GM19023 (cell line): Measurements from ENCODE around the gene GFM1.

Experiments used
- ATAC-seq: cut with Tn5 transposase; IDR thresholded peaks from one replicate; pipeline ENCODE4 v1.9.1; 2021; ENCODE audit warnings: mild to moderate bottlenecking, moderate library complexity; ENCODE audit not compliant: unreplicated experiment

Gene GFM1

GRCh38 chr3:158723991-158724390 is 79.7 kb downstream of the GFM1 start:
- ATAC-seq, result no peak

DNA sequence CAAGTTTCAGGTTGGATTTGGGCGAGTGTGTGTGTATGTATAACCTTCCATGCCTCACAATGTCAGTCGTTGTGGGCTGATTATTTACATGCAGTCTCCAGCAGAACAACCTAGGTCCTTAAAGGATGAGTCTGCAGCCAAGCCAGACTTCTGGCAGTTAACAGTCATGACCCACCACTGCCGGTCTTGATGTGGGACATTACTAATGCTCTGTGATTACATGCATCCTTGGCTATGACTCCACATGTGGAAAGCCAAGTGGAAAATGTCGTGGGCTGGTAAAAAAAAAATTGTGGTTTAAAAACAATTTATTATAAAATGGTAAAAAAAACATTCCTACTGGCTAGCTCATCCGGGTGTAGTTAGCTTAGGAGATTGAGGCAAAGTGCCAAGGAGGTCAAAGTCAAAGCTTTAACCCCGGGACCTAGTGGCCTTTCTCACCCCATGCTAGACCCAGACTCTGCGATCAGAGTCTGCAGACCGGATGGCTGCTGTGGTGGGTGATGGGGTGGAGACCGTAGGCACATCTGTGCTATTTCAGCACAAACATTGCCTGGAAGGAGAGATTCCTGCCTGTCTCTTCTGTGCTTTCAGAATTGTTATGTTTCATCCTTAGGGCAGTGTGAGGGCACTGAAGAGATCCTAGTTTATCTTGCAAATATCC is 81.2 kb downstream of the GFM1 start:
- no peak for ATAC-seq

DNA sequence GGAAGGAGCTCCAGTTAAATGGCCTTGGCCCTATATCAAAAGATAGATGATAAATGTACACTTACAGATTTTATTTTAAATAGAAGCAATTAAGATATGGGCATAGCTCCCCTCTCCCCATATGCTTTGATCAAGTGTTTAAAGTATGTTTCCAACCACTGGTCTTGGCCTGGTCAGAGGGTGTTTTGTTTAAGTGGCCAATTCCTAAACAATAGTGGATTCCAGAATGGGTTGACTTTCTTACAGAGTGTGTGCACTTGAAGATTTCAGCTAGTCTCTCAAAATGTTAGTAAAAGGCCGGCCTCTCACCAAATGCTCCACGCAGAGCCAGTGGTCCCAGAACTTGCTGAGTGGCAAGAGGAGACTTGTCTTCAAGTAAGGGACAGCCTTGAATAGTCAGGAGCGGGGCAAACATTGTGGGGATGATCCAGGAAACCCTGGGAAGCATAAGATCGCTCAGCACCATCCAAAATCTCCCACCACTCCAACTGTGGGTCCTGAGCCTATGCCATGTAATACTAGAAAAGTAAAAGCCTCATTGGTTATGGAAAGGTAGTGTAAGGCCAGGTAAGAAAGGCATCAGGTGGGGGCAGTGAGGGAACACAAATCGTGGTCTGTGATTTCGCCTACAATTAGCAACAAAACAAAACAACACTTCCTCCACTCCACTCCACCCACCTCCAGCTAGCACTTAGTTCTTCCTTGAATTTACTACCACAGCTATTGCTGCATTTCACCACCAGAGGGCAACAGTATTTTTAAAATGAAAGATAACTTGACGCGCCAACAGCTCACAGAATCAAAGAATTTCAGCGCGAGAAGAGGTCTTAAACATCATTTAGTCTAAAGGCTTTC is 83.1 kb downstream of the GFM1 start:
- ATAC-seq, result peak; percentile 58

DNA sequence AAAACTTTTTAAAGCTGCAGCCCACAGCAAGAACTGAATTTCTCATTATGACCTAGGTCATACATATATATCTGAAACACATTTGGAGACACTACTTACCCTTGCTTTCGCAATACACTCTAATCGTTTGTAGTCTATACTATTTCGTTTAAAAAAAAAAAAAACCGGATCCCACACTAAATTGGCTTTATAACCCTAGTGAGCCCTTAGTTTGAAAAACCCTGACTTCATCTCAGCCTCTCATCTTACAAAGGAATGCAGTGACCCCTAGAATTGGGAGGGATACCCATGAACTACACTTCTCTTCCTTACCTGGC is 83.7 kb downstream of the GFM1 start:
- ATAC-seq, result no peak

- no peak for ATAC-seq
These were observed 84.5 kb downstream of the GFM1 start for GRCh38 chr3:158728851-158729250.

DNA sequence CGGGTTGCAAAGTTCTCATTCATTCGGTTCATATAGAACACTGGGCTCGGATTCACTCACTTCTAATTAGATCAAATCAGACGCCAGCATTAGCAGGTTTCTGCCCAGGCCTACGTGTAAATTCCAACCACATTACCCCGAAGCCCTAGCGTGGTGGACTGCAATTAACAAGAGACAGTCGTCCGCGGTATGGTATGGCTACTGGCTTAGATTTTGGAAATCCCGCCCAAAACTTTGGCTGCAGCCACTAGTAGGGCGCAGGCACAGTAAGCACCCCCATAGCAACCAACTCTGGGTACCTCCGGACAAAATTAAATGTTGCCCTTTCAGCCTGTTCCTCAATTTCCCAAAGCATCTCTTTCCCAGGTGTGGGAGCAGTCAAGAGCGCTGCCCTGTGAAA is 87.2 kb downstream of the GFM1 start:
- no peak for ATAC-seq

DNA sequence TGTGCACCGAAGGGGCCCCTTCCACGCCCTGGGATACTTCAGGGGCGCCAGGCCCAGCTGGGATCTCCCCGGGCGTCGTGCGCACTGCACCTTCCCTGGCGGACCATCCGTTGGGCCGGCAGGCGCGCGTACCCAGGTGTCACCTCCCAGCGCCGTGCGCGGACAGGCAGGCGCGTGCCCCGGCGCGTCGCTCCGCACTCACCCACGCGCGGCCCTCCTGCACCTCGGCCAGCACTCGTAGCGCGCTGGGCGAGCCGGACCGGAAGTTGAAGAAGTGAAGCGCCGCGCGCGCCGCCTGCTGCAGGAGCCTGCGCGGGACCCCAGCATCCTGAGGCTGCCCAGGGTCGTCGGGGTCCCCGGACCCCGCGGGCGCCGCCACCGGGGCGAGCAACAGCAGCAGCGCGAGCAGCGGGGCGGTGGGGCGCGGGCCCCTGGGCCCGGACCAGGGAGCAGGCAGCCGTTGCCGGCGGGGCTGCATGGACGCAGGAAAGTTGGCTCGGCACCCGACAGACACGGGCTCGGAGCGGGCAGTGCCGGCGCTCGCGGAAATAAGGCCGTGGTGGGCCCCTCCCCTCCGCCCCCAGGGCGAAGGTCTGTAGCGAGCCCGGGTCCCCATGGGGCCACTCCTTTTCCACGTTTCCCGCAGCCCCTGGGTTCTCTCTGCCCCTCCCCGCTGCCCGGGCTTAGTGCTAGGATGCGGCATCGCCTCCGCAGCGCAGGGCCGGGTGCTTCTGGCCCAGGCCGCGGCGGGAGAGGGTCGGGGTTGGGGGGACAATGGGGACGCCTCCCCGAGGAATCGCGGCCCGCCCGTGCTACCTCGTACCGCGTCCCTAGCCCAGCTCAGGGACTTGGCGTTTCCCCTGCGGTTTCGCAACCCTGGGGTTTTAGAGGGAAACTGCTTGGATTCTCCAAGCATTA is 87.9 kb downstream of the GFM1 start, which contains the start of gene RARRES1:
RARRES1 (minus strand) TSS at position 520 of the 918 bp plus-strand sequence; CDS start at position 478, 42 bp downstream.
- ATAC-seq, result peak; percentile 72

DNA sequence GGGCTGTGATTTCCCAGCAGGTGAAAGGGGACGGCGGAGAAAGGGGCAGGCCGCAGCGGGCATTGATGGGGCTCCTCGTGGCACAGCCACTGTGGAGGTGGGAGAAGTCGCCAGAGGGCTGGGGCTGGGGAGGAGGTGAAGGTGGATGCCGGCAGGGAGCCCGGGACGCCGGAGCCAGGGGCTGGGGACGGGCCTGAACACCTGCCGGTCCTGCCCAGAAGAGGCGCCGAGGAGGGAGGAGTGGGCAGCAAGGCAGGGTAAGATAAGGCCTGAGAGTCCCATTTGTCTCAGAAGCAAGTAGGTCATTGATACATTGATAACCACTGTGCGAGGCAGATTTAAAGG is 88.5 kb downstream of the GFM1 start:
- no peak for ATAC-seq

- ATAC-seq, result no peak
These were observed 89.3 kb downstream of the GFM1 start for GRCh38 chr3:158733656-158734055.

GRCh38 chr3:158735296-158736033 is 91.1 kb downstream of the GFM1 start:
- no peak for ATAC-seq

DNA sequence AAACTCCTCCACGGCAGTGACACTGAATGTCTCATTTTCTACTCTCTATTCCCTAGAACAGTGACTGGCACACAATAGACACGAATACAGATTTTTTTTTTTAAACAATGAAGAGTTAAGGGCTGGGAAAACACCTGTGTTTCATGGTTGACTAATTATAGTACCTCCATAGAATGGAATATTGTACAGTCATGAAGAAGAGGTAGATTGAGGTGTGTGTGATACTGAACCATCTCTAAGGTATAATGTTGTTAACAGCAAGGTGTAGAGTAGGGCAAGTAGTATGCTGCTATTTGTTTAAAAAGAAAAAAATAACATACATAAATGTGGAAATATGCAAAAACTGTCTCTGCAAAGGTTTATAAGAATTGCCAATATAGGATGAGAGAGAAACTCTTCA is 93.1 kb downstream of the GFM1 start:
- no peak for ATAC-seq

DNA sequence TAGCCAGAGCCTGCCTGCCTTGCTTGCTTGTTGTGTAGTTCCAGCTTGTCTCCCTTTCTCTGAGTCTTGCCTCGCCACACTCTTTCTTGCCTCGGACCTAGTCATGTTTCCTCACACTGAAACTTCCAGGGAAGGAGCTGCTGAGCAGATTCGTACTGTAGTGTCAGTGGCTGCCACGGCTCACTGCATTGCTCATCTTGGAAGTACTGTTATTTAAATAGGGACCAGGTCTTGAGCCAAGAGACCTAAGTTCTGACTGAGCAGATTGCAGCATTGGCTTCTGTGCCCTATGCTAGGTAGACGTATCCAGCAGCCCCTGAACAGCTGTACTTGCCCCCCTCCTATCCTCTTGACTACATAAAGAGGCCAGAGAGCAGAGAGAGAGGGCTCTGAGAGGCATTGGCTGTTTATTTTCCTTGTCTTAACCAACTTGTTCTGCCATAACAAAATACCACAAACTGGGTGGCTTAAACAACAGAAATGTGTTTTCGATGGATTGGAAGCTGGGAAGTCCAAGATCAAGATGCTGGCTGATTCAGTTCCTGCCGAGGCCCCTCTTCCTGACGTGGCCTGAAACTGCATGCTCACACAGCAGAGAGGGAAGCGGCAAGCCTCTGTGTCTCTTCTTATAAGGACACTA is 93.8 kb downstream of the GFM1 start:
- no peak for ATAC-seq

- ATAC-seq, result no peak
These were observed 94.3 kb downstream of the GFM1 start for GRCh38 chr3:158738653-158739052.

- ATAC-seq, result no peak
These were observed 94.8 kb downstream of the GFM1 start for GRCh38 chr3:158739078-158739477.

DNA sequence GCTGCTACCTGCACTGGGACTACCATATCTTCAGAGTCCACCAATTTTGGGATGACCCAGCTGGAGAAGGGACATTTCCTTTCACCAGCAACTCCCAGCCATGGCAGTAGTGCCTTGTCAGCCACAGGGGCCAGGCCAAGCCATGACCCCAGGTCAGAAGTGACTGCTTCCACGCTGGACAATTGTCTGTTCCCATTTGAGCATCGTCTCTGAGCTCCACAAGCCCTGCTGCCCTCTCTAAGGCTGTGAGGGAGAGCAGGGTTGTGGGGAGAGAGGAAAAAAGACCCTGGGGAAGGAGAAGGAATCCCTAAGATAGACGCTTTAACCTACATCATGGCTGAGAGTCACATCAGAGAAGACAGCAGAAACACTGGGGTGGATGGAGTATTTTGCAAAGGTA is 95.3 kb downstream of the GFM1 start:
- ATAC-seq, result no peak
